Measurements from ENCODE around the gene TCF25. TPM values are rescaled to one million over a fixed set of nuclear protein-coding genes. Genes with fewer than 3 reads are reported as not detected.

TCF25 gene
- total and polyA plus RNA-seq, 2 experiments from 2014 or later = 130 to 206 TPM

- no peaks in the 10 kb centered on the region for H3K36me3 ChIP-seq (replicated peaks; ENCODE audit: insufficient read depth, low read depth)
- no peak for DNase-seq (ENCODE audit: low spot score)
- no peaks in the 10 kb centered on the region for H3K9me2 ChIP-seq (replicated peaks; ENCODE audit: insufficient read depth)
- H3K4me1 ChIP-seq (ENCODE audit: insufficient read depth) = no peaks in the 10 kb centered on the region
- no peak overlapping the region for H3K27ac ChIP-seq
- H4K20me1 ChIP-seq (ENCODE audit: insufficient read depth, poor library complexity, severe bottlenecking) = no peaks in the 10 kb centered on the region
- 94% methylated on average over 20 of the region's 20 CpGs for WGBS (ENCODE audit: low lambda C conversion rate, missing lambda C conversion rate)
- TF ChIP-seq EZH2 (IDR thresholded peaks at IDR 0.05; ENCODE audit: borderline replicate concordance) (no peak), EZH2phosphoT487 (IDR thresholded peaks at IDR 0.05; ENCODE audit: low read depth, severe bottlenecking, unreplicated experiment) (no peak), CTCF (IDR thresholded peaks at IDR 0.05; ENCODE audit: poor library complexity) (no peak)
- no peak overlapping the region for H3K4me3 ChIP-seq
- H3K9me3 ChIP-seq (ENCODE audit: low read depth) = no peaks in the 10 kb centered on the region
- H2AFZ ChIP-seq = no peak overlapping the region
- H3K79me2 ChIP-seq = peaks cover 3% of the 10 kb centered on the region
- no peak overlapping the region for H3K4me2 ChIP-seq
- no peaks in the 10 kb centered on the region for H3K27me3 ChIP-seq
Measured at GRCh38 chr16:89899879-89900481, 26.6 kb downstream of the TCF25 start.

- H3K9me3 ChIP-seq (ENCODE audit: low read depth) = no peaks in the 10 kb centered on the region
- H3K79me2 ChIP-seq = peaks cover 3% of the 10 kb centered on the region
- H3K4me1 ChIP-seq (ENCODE audit: insufficient read depth) = no peaks in the 10 kb centered on the region
- no peak overlapping the region for H3K4me2 ChIP-seq
- H3K27me3 ChIP-seq = no peaks in the 10 kb centered on the region
- H4K20me1 ChIP-seq (ENCODE audit: insufficient read depth, poor library complexity, severe bottlenecking) = no peaks in the 10 kb centered on the region
- no peak overlapping the region for H3K27ac ChIP-seq
- TF ChIP-seq EZH2phosphoT487 (IDR thresholded peaks at IDR 0.05; ENCODE audit: low read depth, severe bottlenecking, unreplicated experiment) (no peak), EZH2 (IDR thresholded peaks at IDR 0.05; ENCODE audit: borderline replicate concordance) (no peak), CTCF (IDR thresholded peaks at IDR 0.05; ENCODE audit: poor library complexity) (no peak)
- H3K36me3 ChIP-seq (replicated peaks; ENCODE audit: insufficient read depth, low read depth) = no peaks in the 10 kb centered on the region
- DNase-seq (ENCODE audit: low spot score) = no peak
- no peak overlapping the region for H3K4me3 ChIP-seq
- no peak overlapping the region for H2AFZ ChIP-seq
- H3K9me2 ChIP-seq (replicated peaks; ENCODE audit: insufficient read depth) = no peaks in the 10 kb centered on the region
- WGBS (ENCODE audit: low lambda C conversion rate, missing lambda C conversion rate) = 97% methylated on average over 17 of the region's 17 CpGs
Measured at GRCh38 chr16:89900885-89901284, 27.5 kb downstream of the TCF25 start.

- no peaks in the 10 kb centered on the region for H4K20me1 ChIP-seq (ENCODE audit: insufficient read depth, poor library complexity, severe bottlenecking)
- H3K4me1 ChIP-seq (ENCODE audit: insufficient read depth) = no peaks in the 10 kb centered on the region
- no peak overlapping the region for H3K4me2 ChIP-seq
- H3K79me2 ChIP-seq = no peaks in the 10 kb centered on the region
- no peaks in the 10 kb centered on the region for H3K9me2 ChIP-seq (replicated peaks; ENCODE audit: insufficient read depth)
- DNase-seq (ENCODE audit: low spot score) = no peak
- no peak overlapping the region for H3K27ac ChIP-seq
- TF ChIP-seq CTCF (IDR thresholded peaks at IDR 0.05; ENCODE audit: poor library complexity) = no peak
- TF ChIP-seq EZH2 (IDR thresholded peaks at IDR 0.05; ENCODE audit: borderline replicate concordance) = no peak
- no peak for TF ChIP-seq EZH2phosphoT487 (IDR thresholded peaks at IDR 0.05; ENCODE audit: low read depth, severe bottlenecking, unreplicated experiment)
- H3K9me3 ChIP-seq (ENCODE audit: low read depth) = no peaks in the 10 kb centered on the region
- H2AFZ ChIP-seq = no peak overlapping the region
- H3K27me3 ChIP-seq = no peaks in the 10 kb centered on the region
- no peaks in the 10 kb centered on the region for H3K36me3 ChIP-seq (replicated peaks; ENCODE audit: insufficient read depth, low read depth)
- WGBS (ENCODE audit: low lambda C conversion rate, missing lambda C conversion rate) = 95% methylated on average over 11 of the region's 11 CpGs
- no peak overlapping the region for H3K4me3 ChIP-seq
Measured at GRCh38 chr16:89902980-89903379, 29.6 kb downstream of the TCF25 start.

Data from hepatocyte (in vitro differentiated cells).